HG02885 (cell line): ENCODE results near the gene C2CD4B.

ENCODE experiments used
- ATAC-seq: cut with Tn5 transposase; IDR thresholded peaks from one replicate; pipeline ENCODE4 v1.9.1; 2021; ENCODE audit warnings: mild to moderate bottlenecking; ENCODE audit not compliant: unreplicated experiment, poor library complexity

C2CD4B gene

GRCh38 chr15:62150445-62150844, 14.6 kb downstream of the C2CD4B start:
- ATAC-seq = no peak

- no peak for ATAC-seq
These were observed 15.4 kb downstream of the C2CD4B start for GRCh38 chr15:62149729-62150128.

- no peak for ATAC-seq
These were observed 17.5 kb downstream of the C2CD4B start for GRCh38 chr15:62147551-62147950.

GRCh38 chr15:62147149-62147548, 17.9 kb downstream of the C2CD4B start:
- no peak for ATAC-seq

GRCh38 chr15:62145015-62145735, 19.9 kb downstream of the C2CD4B start:
- ATAC-seq = no peak

- no peak for ATAC-seq
These were observed 22.3 kb downstream of the C2CD4B start for GRCh38 chr15:62142736-62143135.

- no peak for ATAC-seq
These were observed 23.2 kb downstream of the C2CD4B start for GRCh38 chr15:62141643-62142588.

- no peak for ATAC-seq
These were observed 23.9 kb downstream of the C2CD4B start for GRCh38 chr15:62141200-62141599.

GRCh38 chr15:62138124-62138523, 27.0 kb downstream of the C2CD4B start:
- ATAC-seq = no peak

GRCh38 chr15:62136911-62137865, 27.9 kb downstream of the C2CD4B start:
- ATAC-seq = no peak

GRCh38 chr15:62135532-62136134, 29.5 kb downstream of the C2CD4B start:
- no peak for ATAC-seq

GRCh38 chr15:62133141-62133540, 31.9 kb downstream of the C2CD4B start:
- no peak for ATAC-seq

- no peak for ATAC-seq
These were observed 36.2 kb downstream of the C2CD4B start for GRCh38 chr15:62128916-62129315.

GRCh38 chr15:62126364-62126763, 38.7 kb downstream of the C2CD4B start:
- no peak for ATAC-seq

GRCh38 chr15:62125773-62126172, 39.3 kb downstream of the C2CD4B start:
- no peak for ATAC-seq

- ATAC-seq = no peak
These were observed 40.1 kb downstream of the C2CD4B start for GRCh38 chr15:62124973-62125303.

GRCh38 chr15:62124176-62124972, 40.7 kb downstream of the C2CD4B start:
- ATAC-seq = no peak

- no peak for ATAC-seq
These were observed 42.8 kb downstream of the C2CD4B start for GRCh38 chr15:62122249-62122648.

GRCh38 chr15:62121273-62122015, 43.6 kb downstream of the C2CD4B start:
- ATAC-seq = no peak
